DMS53 (cell line): Measurements from ENCODE around the gene CEP128.
A peak's percentile ranks its signal among the peaks of the same experiment; 100 is the strongest.

Experiments used
- DNase-seq: peaks from one replicate; lab custom pipeline; 2025; lab: John Stamatoyannopoulos, UW

Gene CEP128

GRCh38 chr14:80901260-80901659, 40.3 kb downstream of the CEP128 start:
- DNase-seq: no peak

- peak; percentile 52 for DNase-seq
Measured at GRCh38 chr14:80872645-80873044, 68.9 kb downstream of the CEP128 start.

- no peak for DNase-seq
Measured at GRCh38 chr14:80868260-80868659, 73.3 kb downstream of the CEP128 start.

- DNase-seq: no peak
Measured at GRCh38 chr14:80867798-80868197, 73.7 kb downstream of the CEP128 start.

GRCh38 chr14:80867091-80867490, 74.4 kb downstream of the CEP128 start:
- DNase-seq: no peak

GRCh38 chr14:80865565-80865964, 76.0 kb downstream of the CEP128 start:
- DNase-seq: no peak

GRCh38 chr14:80862983-80863382, 78.6 kb downstream of the CEP128 start:
- no peak for DNase-seq

- no peak for DNase-seq
Measured at GRCh38 chr14:80862541-80862940, 79.0 kb downstream of the CEP128 start.

- peak; percentile 53 for DNase-seq
Measured at GRCh38 chr14:80850197-80850814, 91.2 kb downstream of the CEP128 start.

- DNase-seq: no peak
Measured at GRCh38 chr14:80847070-80847469, 94.5 kb downstream of the CEP128 start.

GRCh38 chr14:80845856-80846255, 95.7 kb downstream of the CEP128 start:
- DNase-seq: no peak

GRCh38 chr14:80844872-80845271, 96.7 kb downstream of the CEP128 start:
- DNase-seq: no peak

GRCh38 chr14:80839743-80840142, 101.8 kb downstream of the CEP128 start:
- DNase-seq: no peak

GRCh38 chr14:80809663-80810062, 131.9 kb downstream of the CEP128 start:
- DNase-seq: no peak

GRCh38 chr14:80805136-80805535, 136.4 kb downstream of the CEP128 start:
- DNase-seq: peak; percentile 5

GRCh38 chr14:80798878-80799277, 142.7 kb downstream of the CEP128 start:
- no peak for DNase-seq

GRCh38 chr14:80798211-80798610, 143.3 kb downstream of the CEP128 start:
- DNase-seq: no peak

- DNase-seq: no peak
Measured at GRCh38 chr14:80792771-80793170, 148.8 kb downstream of the CEP128 start.

GRCh38 chr14:80787876-80788275, 153.7 kb downstream of the CEP128 start:
- no peak for DNase-seq

- no peak for DNase-seq
Measured at GRCh38 chr14:80784820-80785219, 156.7 kb downstream of the CEP128 start.

GRCh38 chr14:80781972-80782367, 159.6 kb downstream of the CEP128 start:
- no peak for DNase-seq

GRCh38 chr14:80780500-80780899, 161.0 kb downstream of the CEP128 start:
- DNase-seq: no peak

GRCh38 chr14:80776657-80777056, 164.9 kb downstream of the CEP128 start:
- no peak for DNase-seq

- no peak for DNase-seq
Measured at GRCh38 chr14:80776186-80776585, 165.4 kb downstream of the CEP128 start.

GRCh38 chr14:80772504-80772903, 169.0 kb downstream of the CEP128 start:
- no peak for DNase-seq
